Measurements from ENCODE around the gene PELI3.
"Not testable (repeated sequence)": the region's sequence is repeated elsewhere in the genome, so short reads cannot be mapped to it uniquely, and the experiment has no call there.

Gene PELI3

GRCh38 chr11:66457826-66458225 lies 8.9 kb upstream of the PELI3 start:
- Histone ChIP-seq H3K4me1 (no peaks in the 10 kb centered on the region), H3K36me3 (no peaks in the 10 kb centered on the region), H3K27me3 (no peaks in the 10 kb centered on the region), H3K9me3 (no peaks in the 10 kb centered on the region), H3K4me3 (no peak overlapping the region), H3K27ac (no peak overlapping the region)
- intact Hi-C loops (cut with DNase I; ENCODE audit: low total_unique reads), result no loop called here
- no peak for DNase-seq
- TF ChIP-seq CTCF (IDR thresholded peaks at IDR 0.05), result no peak

- Histone ChIP-seq H3K27ac (no peak overlapping the region), H3K27me3 (no peaks in the 10 kb centered on the region), H3K4me1 (no peaks in the 10 kb centered on the region), H3K9me3 (no peaks in the 10 kb centered on the region), H3K4me3 (no peak overlapping the region), H3K36me3 (no peaks in the 10 kb centered on the region)
- no peak for TF ChIP-seq CTCF (IDR thresholded peaks at IDR 0.05)
- DNase-seq, result no peak
- intact Hi-C loops (cut with DNase I; ENCODE audit: low total_unique reads), result no loop called here
Observed at GRCh38 chr11:66459138-66459778, 7.4 kb upstream of the PELI3 start.

GRCh38 chr11:66462010-66462409 lies 4.7 kb upstream of the PELI3 start:
- TF ChIP-seq CTCF (IDR thresholded peaks at IDR 0.05), result no peak
- Histone ChIP-seq H3K4me3 (no peak overlapping the region), H3K9me3 (no peaks in the 10 kb centered on the region), H3K4me1 (peaks cover 0 to 11% (median 6%) of the 10 kb centered on the region in 4 donors), H3K36me3 (no peaks in the 10 kb centered on the region), H3K27me3 (no peaks in the 10 kb centered on the region), H3K27ac (no peak overlapping the region)
- DNase-seq, result no peak
- intact Hi-C loops (cut with DNase I; ENCODE audit: low total_unique reads), result no loop called here

- Histone ChIP-seq H3K4me3 (no peak overlapping the region), H3K9me3 (no peaks in the 10 kb centered on the region), H3K4me1 (peaks cover 0 to 19% (median 12%) of the 10 kb centered on the region in 4 donors), H3K27me3 (no peaks in the 10 kb centered on the region), H3K27ac (no peak overlapping the region), H3K36me3 (no peaks in the 10 kb centered on the region)
- DNase-seq, result no peak
- intact Hi-C loops (cut with DNase I; ENCODE audit: low total_unique reads), result no loop called here
- TF ChIP-seq CTCF (IDR thresholded peaks at IDR 0.05), result no peak
Observed at GRCh38 chr11:66462911-66463310, 3.8 kb upstream of the PELI3 start.

- H3K4me3 ChIP-seq; intact Hi-C loops (cut with DNase I; ENCODE audit: low total_unique reads); H3K9me3 ChIP-seq; H3K27me3 ChIP-seq; H3K36me3 ChIP-seq; H3K27ac ChIP-seq; DNase-seq: not testable (repeated sequence)
- peaks cover 0 to 22% (median 16%) of the 10 kb centered on the region in 4 donors for H3K4me1 ChIP-seq
Observed at GRCh38 chr11:66464116-66464515, 2.6 kb upstream of the PELI3 start.

- Histone ChIP-seq H3K4me1 (peaks cover 0 to 22% (median 16%) of the 10 kb centered on the region in 4 donors), H3K4me3 (no peak overlapping the region), H3K27ac (no peak overlapping the region), H3K36me3 (no peaks in the 10 kb centered on the region), H3K9me3 (no peaks in the 10 kb centered on the region), H3K27me3 (no peaks in the 10 kb centered on the region)
- intact Hi-C loops (cut with DNase I; ENCODE audit: low total_unique reads), result no loop called here
- TF ChIP-seq CTCF (IDR thresholded peaks at IDR 0.05), result no peak
- DNase-seq, result no peak
Observed at GRCh38 chr11:66464916-66465315, 1.8 kb upstream of the PELI3 start.

Measured in tibial artery (tissue), 4 donors.